Duodenal mucosa (tissue), 2 donors: ENCODE results near the gene FCN2.

Source experiments
- H3K27ac ChIP-seq: one replicate; pipeline ENCODE4 v1.7.0; 2013; ENCODE audit warnings: low read depth, low read length
- H3K27me3 ChIP-seq, 2 donors: one replicate each; pipeline ENCODE4 v1.7.0; 2013; ENCODE audit warnings: low read length in 2 of 2, control low read depth in 1 of 2; ENCODE audit not compliant: insufficient read depth in 2 of 2, control insufficient read depth in 1 of 2
- H3K36me3 ChIP-seq, 2 donors: one replicate each; pipeline ENCODE4 v1.7.0; 2013; ENCODE audit warnings: low read length in 2 of 2, control low read depth in 1 of 2; ENCODE audit not compliant: insufficient read depth in 2 of 2, control insufficient read depth in 1 of 2
- H3K4me1 ChIP-seq, 2 donors: one replicate each; pipeline ENCODE4 v1.7.0; 2013; ENCODE audit warnings: low read length in 2 of 2, control low read depth in 1 of 2; ENCODE audit not compliant: insufficient read depth in 2 of 2, control insufficient read depth in 1 of 2
- H3K4me3 ChIP-seq, 2 donors: one replicate each; pipeline ENCODE4 v1.7.0; 2013; ENCODE audit warnings: low read length in 2 of 2, low read depth in 1 of 2
- H3K9ac ChIP-seq, 2 donors: one replicate each; pipeline ENCODE4 v1.7.0; 2013; ENCODE audit warnings: low read length in 2 of 2, low read depth in 1 of 2
- H3K9me3 ChIP-seq, 2 donors: one replicate each; pipeline ENCODE4 v1.7.0; 2013; ENCODE audit warnings: low read length in 2 of 2, control low read depth in 1 of 2; ENCODE audit not compliant: control insufficient read depth in 1 of 2

The FCN2 gene

DNA sequence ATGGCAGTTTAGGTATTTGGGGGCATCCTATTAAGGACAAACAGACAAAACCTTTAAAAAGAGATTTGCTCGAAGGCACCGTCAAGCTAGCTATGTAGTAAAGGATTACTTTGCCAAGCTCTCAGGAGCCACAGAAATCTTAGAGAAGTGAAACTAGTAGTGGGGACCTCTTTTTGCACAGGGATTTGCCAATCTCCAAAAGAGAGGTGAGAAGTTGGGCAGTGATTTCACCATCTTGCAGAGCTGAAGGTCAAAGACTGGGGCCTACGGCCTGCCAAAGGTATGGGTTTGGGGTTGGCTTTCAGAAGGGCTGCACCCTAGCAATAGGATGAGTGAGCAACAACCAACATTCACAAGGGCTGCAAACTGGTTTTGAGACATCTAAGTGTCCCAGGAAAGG lies 38.7 kb downstream of the FCN2 start:
- Histone ChIP-seq H3K9me3 (peaks cover 0 to 8% of the 10 kb centered on the region in 2 donors), H3K9ac (no peak overlapping the region), H3K27me3 (peaks cover 0 to 7% of the 10 kb centered on the region in 2 donors), H3K4me1 (no peaks in the 10 kb centered on the region), H3K4me3 (no peak overlapping the region), H3K36me3 (no peaks in the 10 kb centered on the region), H3K27ac (no peak overlapping the region)

GRCh38 chr9:134922066-134922931 lies 41.7 kb downstream of the FCN2 start:
- Histone ChIP-seq H3K9me3 (peaks cover 0 to 8% of the 10 kb centered on the region in 2 donors), H3K36me3 (no peaks in the 10 kb centered on the region), H3K9ac (no peak overlapping the region), H3K4me1 (no peaks in the 10 kb centered on the region), H3K27me3 (peaks cover 0 to 5% of the 10 kb centered on the region in 2 donors), H3K4me3 (no peak overlapping the region), H3K27ac (no peak overlapping the region)

GRCh38 chr9:134922932-134923240 lies 42.3 kb downstream of the FCN2 start:
- Histone ChIP-seq H3K4me1 (no peaks in the 10 kb centered on the region), H3K4me3 (no peak overlapping the region), H3K36me3 (no peaks in the 10 kb centered on the region), H3K9me3 (peaks cover 0 to 8% of the 10 kb centered on the region in 2 donors), H3K27me3 (no peaks in the 10 kb centered on the region), H3K9ac (no peak overlapping the region), H3K27ac (no peak overlapping the region)

GRCh38 chr9:134923466-134923865 lies 42.9 kb downstream of the FCN2 start:
- Histone ChIP-seq H3K36me3 (no peaks in the 10 kb centered on the region), H3K27me3 (no peaks in the 10 kb centered on the region), H3K4me1 (no peaks in the 10 kb centered on the region), H3K27ac (no peak overlapping the region), H3K9me3 (peaks cover 0 to 8% of the 10 kb centered on the region in 2 donors), H3K4me3 (no peak overlapping the region), H3K9ac (no peak overlapping the region)

- Histone ChIP-seq H3K4me3 (no peak overlapping the region), H3K4me1 (peaks cover 0 to 9% of the 10 kb centered on the region in 2 donors), H3K27ac (no peak overlapping the region), H3K27me3 (no peaks in the 10 kb centered on the region), H3K9ac (no peak overlapping the region), H3K9me3 (no peaks in the 10 kb centered on the region), H3K36me3 (no peaks in the 10 kb centered on the region)
These were observed 44.5 kb downstream of the FCN2 start for GRCh38 chr9:134925011-134925511.

- no peak overlapping the region for H3K4me3 ChIP-seq
- no peak overlapping the region for H3K27ac ChIP-seq
- peaks cover 0 to 9% of the 10 kb centered on the region in 2 donors for H3K4me1 ChIP-seq
- H3K36me3 ChIP-seq = no peaks in the 10 kb centered on the region
- peaks cover 4% of the 10 kb centered on the region in 2 donors for H3K27me3 ChIP-seq
- H3K9ac ChIP-seq = no peak overlapping the region
- no peaks in the 10 kb centered on the region for H3K9me3 ChIP-seq
These were observed 48.0 kb downstream of the FCN2 start for GRCh38 chr9:134928436-134929192.

DNA sequence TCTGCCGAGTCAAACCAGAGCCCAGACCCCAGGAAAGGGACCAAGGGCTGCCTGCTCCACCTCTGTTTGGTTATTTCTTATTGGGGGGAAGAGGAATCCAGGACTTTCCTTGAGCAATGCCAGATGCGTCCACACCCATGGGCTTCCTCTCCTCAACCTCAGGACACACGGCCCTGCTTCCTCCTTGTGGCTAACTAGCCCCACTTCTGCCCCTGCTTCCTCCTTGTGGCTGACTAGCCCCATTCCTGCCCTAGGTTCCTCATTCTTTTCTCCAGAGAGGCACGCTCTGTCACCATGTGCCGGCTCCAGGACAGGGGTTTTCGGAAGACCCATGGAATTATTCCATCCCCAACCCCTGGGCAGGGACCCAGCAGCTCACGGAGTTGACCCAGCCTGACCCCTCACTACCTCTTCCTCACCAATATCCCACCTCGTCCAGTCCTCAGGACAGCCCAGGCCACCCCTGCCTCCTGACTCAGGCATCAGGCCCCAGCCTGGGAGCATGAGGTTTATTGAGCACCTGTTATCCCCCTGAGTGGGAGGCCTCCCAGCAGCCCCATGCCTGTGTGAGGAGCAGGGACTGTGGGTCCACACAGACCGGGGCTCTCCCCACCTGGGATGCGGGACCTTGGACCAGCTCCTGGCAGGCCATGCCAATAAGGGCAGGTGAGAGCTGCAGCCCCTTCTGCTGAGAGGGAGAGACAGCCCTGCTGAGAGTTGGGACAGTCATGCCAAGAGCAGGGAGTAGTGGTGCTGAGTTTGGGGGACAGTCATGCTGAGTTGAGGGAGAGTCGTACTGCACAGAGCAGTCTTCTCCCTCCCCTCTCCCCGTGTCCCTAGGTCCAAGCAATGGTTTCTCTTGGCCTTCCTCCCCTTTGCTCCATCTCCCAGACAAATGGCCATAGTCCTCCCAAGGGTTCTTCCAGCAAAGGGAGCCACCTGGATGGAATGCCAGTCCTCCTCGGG lies 48.9 kb downstream of the FCN2 start:
- Histone ChIP-seq H3K27me3 (peaks cover 4% of the 10 kb centered on the region in 2 donors), H3K4me1 (peaks cover 0 to 9% of the 10 kb centered on the region in 2 donors), H3K9ac (no peak overlapping the region), H3K4me3 (no peak overlapping the region), H3K9me3 (no peaks in the 10 kb centered on the region), H3K36me3 (no peaks in the 10 kb centered on the region), H3K27ac (no peak overlapping the region)

GRCh38 chr9:134930398-134930797 lies 49.8 kb downstream of the FCN2 start:
- Histone ChIP-seq H3K27me3 (peaks cover 4% of the 10 kb centered on the region in 2 donors), H3K9me3 (no peaks in the 10 kb centered on the region), H3K9ac (no peak overlapping the region), H3K27ac (no peak overlapping the region), H3K4me1 (peaks cover 0 to 9% of the 10 kb centered on the region in 2 donors), H3K4me3 (no peak overlapping the region), H3K36me3 (no peaks in the 10 kb centered on the region)

GRCh38 chr9:134932171-134932570 lies 51.6 kb downstream of the FCN2 start:
- Histone ChIP-seq H3K4me3 (no peak overlapping the region), H3K27ac (no peak overlapping the region), H3K9me3 (no peaks in the 10 kb centered on the region), H3K4me1 (peaks cover 0 to 19% of the 10 kb centered on the region in 2 donors), H3K9ac (no peak overlapping the region), H3K27me3 (peaks cover 4% of the 10 kb centered on the region in 2 donors), H3K36me3 (no peaks in the 10 kb centered on the region)
